HG03039 (cell line): ENCODE measurements around the gene IQCH.

ENCODE experiments used
- ATAC-seq: cut with Tn5 transposase; IDR thresholded peaks from one replicate; pipeline ENCODE4 v1.9.1; 2021; ENCODE audit warnings: mild to moderate bottlenecking, moderate library complexity; ENCODE audit not compliant: unreplicated experiment

IQCH gene

DNA sequence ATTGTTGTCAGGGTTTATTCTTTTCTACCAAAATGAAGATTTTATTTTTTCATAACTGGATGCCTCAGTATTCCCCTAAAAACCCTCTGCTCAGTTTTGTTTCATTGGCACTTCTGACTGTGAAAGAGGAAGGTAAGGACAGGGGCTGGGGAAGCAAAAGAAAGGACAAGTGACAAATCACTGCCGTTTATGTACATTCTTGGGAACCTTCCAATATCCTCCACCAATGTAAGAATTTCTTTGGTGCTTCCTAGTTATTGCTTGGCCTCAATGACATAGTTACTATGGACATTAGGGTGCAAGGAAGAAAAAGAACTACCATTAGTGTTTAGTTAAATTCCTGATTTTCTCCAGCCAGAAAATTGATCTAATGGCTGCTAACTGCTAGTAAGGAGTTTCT is 135.4 kb downstream of the IQCH start:
- ATAC-seq: no peak

DNA sequence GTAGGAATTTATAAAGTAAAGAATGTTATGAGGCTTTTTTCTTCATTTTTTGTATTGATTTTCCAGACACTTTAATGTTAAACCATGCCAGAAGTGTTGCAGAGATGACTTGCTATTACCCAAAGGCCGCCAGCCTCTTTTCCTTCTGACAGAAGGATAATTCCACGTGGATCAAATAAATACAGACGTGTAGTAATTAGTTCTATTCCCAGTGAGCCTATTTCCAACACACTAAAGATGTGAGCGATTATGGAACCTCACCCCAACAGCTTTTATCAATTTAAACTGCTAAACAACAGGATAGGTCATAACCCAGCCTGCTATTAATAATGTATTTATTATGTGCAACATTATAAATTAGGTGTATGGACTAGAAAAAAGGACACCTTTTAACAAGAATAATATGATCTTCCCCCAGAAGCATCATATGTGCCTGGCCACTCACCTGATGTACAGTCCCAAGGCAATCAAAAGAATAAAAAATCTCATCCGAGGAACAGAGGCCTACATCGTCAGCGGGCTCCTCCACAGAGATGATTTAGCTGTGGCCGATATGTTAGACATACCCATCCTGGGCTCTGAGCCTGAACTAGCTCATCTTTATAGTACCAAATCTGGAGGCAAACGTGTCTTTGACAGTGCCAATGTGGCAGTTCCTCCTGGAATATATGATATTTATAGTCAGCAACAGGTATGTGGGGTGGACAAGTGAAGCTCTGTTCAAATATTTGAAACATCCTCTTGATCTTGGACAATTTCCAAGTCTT is 140.5 kb downstream of the IQCH start:
- no peak for ATAC-seq

DNA sequence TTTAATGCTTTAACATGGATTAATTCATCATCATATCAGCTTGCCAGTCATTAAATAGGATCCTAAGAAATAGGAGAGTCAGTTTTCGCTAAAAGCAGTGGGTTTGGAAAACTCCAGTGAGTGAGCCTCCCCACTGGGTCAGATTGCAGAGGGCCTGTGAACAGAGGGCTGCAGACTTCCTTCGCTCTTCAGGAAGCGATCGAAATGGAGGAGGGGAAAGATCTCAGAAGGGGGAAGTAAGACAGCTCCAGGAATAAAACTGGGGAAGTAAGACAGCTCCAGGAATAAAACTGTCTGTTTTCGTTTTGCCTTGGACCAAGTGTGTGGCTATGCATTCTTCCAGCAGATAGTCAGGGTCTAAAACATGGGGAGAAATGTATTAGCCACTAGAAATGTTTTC is 141.5 kb downstream of the IQCH start:
- ATAC-seq: no peak

DNA sequence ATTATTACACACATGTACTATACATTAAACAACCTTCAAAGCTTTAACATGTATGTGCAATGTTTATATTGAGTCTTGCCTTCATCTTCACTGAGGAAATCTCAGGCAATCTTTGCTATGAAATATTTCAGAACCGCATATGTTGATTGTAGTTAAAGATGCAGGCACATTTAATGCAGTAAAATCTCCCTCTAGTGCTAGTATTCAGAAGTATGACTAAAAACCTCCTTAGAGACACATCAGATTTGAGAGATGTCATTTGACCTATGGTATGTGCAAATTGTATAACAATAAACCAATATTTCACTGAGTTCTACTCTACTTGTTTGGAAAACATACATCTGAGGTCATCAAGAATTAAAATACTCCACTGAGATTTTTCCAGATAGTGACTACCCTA is 142.6 kb downstream of the IQCH start:
- ATAC-seq: no peak

DNA sequence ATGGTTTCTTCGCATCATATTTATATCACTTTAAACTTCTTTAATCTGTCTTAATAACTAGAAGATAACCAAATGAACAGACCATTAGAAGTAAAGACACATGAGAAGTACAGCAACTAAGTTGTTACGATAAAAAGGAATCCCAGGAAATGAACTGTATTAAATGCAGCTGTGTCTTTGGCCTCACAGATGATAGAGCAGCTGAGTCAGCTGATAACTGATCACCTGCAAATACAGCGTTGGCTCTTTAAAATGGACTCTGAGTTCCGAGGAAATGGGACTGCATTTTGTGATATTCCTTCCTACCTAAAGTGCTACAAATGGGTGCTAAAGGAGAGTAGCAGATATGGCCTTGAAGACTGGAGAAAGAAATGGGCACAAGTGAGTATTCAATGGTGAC is 145.3 kb downstream of the IQCH start:
- no peak for ATAC-seq

DNA sequence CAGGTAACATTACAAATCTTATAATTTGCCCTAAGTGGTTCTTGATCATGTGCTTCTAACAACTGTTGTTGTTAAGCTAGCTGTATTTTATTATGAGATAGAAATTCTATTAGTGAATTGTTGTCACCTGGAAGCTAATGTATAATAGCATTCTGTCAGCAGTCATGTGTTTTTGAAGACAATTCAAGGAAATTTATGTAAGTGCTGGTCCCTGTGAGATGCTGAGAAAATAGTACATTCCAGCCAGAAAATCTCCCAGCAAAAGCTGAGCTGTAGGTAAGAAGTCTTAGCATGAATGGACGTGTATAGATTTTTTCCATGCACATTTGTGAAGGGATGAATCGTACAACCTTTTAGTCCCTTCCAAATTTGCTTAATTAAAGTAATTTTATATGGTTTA is 146.3 kb downstream of the IQCH start:
- no peak for ATAC-seq

DNA sequence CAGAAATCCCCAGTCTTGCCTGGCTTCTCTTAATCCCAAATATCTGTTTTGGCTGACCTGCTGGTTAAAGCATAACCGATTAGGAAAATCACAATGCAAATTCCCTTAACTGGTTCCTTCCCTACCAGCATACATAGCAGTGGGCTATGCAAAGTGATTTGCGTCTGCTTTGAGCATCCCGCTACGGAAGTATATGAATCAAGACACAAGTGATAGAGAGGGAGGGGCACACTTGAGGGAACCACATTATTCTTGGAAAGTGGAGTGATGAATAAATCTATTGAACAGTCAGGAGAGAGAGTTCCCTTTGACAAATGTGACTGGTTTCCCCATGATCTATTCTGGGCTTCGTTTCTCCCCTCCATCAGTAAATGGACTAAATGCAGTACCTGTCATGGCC is 146.8 kb downstream of the IQCH start:
- no peak for ATAC-seq

DNA sequence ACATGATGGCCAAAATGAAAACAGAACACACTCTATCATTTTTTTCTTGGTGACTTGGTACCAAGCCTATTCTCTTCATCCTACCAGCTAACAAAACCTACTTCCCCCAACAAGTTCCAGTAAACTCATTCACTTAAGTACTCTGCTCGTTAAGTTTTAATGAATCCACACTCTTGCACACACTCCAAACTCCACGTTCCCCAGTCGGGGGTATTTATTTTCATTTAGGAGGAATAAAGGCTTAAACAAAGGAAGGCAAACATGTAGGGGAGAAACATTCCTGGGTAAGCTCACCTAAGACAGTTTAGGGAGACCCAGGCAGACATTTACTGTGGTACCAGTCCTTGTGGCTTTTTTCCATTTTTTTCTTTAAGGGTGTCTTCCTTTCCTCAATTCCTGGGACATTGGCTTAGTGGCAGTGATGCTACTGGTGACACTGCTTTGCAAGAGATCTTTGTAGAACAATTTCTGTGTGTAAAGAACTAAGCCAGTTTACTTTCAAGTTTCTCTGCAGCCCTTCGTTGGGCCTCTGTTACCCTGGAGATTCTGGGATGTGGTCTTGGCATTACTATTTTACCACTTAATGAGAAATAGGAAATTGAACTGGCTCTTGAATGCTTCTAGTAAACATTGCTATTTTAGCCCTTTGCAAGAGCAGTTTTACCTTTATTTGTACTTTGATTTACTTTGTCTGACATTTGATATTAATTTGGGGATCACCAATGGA is 149.0 kb downstream of the IQCH start:
- no peak for ATAC-seq

DNA sequence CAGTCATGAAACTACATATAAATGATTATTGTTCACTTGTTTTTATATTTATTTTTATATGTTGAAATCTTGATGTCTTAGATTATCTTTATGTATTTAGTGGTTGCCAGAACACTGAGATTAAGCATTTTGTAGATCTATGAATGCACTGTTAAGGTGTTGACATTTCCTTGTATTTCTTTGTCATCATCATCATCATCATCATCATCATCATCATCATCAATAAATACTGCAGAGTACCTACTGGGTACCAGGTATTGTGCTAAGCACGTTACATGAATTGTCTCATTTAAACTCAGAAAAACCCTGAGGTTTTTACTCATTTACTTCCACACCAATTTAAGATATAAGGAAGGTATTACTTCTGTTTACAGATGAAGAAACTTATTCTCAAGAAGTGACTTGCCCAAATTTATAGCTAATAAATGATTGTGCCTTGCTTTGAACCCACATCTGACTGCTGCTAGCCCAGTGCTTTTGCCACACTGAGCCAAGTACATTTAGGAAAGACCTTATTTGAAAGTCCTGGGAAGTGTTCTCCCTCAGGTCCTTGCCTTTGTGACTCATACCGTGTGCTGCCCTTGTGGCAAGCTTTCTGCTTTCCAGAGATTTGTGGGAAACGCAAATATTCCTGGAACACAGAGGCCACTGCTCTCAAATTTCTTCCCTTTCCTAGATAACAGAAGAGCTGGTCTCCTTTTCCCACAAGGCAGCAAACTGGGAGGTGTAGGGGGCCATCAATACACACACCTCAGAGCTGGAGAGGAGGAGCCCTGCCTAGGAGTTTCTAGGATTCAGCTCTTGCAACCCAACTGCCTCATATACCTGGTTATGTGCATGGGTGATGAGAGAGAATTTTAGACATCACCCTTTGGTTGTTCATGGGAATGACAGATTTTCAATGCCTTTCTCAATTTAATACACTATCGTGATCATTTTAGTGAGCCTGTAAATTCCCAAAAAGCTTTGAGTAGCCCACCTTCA is 150.9 kb downstream of the IQCH start:
- ATAC-seq: no peak

DNA sequence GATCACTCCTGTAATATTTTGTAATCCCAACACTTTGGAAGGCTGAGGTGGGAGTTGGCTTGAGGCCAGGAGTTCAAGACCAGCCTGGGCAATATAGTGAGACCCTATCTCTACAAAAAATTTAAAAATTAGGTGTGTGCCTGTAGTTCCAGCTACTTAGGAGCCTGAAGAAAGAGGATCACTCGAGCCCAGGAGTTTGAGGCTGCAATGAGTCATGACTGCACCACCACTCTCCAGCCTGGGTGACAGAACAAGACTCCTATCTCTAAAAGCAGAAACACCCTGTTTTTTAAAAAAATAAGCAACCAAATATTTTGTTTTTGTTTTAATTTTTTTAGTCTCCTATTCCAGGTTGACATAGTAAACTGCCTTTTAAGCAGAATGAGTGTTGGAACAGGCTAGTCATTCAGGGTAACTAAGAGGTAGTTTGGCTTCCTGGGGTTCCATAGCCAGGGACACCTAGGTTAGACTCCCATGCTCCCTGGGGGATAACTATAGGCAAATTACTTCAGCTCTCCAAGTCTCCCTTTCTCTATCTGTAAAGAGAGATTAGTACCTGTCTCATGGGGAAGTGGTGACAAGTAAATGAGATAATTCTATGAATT is 151.8 kb downstream of the IQCH start:
- ATAC-seq: no peak

DNA sequence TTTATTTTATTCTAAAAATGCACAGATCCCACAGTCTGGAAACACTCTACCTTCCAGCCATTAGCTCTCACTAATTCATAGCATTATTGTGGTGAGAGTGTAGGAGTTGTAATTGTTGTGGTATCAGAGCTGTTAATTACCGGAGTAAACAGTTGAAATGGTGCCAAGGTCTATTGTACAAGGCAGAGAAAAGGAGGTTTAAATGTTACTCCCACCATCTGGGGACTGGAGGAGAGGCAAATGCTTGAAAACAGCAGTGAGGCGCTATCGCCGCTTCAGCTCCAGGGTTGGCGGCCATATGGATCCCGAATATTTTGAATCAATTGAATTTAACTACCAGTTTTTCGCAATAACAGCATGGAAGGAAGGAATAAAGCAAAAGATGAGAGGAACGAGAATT is 153.2 kb downstream of the IQCH start:
- ATAC-seq: no peak

DNA sequence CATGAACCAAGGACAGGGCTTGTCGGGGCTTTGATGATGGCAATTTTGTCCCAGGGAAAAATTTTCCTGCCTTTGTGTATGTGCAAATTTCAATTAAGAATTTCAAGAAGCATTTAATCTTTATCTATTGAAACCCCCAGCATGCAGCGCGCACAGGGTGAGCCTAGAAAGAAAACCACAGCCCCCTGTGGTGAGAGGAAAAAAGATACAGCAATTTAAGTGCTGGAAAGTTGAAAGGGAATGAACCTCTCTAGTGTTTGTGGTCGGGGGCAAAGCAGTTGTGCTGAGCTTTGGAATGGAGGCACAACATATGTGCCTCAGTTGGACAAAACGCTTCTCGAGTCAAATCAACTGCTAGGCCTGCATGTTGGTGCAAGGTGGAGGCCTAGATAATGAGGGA is 154.6 kb downstream of the IQCH start:
- no peak for ATAC-seq

DNA sequence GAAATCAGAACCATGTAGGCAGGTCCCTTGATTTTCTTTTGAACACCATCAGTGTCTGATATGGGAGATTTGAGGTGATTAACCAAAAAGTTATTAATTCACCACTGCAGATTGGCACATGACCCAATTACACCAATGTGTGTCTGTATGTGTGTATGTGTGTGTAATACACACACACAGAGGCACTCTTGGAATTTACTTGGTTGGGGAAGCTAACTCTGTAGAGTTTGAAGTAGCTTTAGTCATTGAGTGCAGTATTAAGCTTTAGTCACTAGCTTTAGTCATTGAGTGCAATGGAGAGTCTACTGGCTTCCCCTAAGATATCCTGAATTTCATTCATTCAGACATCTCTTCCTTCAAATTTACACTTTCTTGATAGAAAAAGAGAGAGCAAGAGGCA is 156.9 kb downstream of the IQCH start:
- no peak for ATAC-seq

DNA sequence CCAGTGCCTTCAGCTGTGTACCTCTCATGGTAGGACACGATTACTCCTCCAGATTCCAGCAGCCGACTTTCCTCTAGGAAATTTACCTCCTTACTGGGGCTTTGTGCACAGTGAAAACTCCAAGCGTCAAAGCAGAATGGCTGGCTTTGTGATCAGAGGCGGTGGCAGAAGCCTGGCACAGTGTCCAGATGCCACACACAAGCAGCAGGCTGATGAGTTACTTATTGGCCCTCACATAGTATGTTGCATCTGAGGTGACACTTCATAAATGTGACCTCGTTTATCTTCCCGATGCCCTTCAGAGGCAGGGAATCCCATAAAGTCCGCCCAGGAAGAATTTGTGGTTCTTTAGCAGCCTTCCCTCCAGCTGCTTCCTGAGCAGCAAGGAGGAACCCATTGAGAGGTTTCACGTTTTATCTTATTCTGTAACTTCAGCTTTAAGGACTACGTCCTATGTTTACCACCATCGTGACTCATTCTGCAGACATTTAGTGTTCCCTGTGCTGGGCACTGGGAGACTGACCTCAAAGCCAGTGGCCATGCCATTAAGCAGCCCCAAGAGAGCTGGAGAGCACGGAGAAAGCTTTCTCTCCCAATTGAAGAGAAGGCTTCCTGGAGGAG is 159.3 kb downstream of the IQCH start:
- no peak for ATAC-seq

DNA sequence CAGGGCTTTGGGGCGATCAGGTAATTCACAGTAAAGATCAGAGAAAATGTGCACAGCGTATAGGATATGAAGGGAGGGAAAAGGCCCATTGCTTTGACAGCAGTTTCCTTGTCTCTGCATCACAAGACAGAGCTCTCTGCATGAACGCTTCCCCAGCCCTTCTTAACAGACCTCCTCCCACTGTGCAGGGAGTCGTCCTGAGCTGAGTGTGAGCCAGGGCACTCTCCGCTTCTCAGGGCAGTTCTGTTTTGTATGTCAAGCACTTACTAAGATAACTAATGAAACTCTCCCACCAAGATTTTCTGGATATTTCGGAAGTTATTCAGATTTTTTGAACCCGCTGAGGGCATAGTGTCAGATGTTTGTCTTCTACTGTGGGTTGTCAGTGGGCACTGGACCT is 160.6 kb downstream of the IQCH start:
- no peak for ATAC-seq

DNA sequence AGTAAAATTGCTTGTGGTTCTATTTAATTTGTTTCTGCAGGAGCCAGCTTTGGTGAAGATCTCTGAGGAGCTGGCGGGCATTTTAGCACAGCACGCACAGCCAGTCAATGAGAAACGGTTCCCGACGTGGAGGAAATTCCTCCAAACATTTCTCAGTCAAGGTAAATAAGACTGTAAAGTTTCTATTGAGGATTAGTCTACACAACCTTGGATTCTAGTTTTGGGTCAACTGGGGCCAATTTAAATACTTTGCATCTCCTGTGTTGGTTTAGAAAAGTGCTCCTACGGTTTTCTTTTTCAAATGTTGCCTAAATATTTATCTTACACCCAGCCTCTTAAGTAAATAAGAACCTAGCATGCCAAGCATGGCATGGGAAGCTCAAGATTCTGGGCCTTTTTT is 162.3 kb downstream of the IQCH start:
- no peak for ATAC-seq

DNA sequence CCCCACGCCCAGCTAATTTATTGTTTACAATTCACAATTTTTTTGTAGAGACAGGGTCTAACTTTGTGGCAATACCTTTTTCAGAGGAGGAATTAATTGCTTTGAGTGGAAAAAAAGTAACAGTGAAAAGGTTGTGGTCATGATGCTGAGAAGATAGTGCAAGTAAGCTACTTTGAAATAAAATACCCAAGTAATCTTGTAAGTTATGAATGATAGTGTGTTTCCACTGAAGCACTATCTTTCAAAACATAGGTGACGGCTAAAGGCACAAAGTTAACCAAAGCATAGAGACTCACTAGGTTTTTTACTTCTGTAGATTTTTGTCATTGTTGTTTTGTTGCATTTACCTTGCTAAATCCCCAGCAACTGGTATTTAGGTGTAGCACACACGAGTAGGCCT is 165.1 kb downstream of the IQCH start:
- no peak for ATAC-seq

DNA sequence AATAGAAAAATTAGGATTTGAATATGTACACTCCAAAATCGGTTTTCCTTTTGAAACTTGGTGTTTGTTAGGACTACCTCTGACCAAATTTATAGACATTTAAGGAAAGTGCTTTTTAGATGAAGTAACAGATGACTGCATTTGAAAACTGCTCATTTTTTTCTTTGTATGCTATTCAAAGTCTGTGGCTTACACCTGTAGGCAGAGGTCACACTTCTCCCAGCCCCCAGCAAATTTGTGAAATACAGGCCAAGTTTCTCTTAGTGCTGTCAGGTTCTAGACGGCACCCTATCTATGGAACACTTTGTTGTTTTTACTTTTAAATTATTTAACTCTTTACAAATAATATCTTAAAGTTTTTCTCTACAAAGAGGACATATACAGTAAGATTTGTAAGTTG is 165.6 kb downstream of the IQCH start:
- ATAC-seq: no peak

DNA sequence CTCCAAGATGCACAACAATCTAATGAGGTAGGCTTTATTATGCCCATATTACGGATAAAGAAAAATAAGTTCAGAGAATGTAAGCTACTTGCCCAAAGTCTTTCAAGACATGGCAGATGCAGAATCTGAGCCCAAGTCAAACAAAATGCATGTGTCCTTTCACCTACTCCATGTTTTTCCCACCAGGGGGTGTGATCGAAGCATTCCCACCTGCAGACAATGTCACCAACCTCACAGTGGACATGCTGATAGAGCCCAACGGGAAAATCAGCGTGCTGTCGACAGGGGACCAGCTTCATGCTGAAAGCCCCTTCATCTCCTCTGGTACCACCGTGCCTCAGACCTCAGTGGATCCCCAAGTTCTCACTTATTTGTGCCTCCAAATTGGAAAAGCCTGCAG is 166.5 kb downstream of the IQCH start:
- ATAC-seq: no peak

DNA sequence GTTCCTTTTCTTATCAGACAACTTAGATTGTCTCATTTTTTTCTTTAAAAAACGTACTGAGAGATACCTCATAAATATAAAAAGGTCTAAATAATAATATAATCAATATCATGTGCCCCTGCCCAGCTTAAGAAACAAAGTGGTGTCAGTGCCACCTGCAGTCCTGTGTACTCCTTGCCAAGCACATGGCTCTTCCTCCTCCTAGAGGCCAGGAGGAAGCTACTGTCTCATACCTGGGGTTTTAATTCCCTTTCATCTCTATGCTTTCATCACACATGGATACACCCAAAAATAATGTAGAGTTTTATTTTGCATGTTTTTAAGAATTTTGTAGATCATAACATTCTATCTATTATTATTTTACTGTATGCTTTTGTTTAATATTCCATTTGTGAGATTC is 167.7 kb downstream of the IQCH start:
- ATAC-seq: no peak
